Heart right ventricle (tissue), 16 donors: ENCODE data around the gene SOWAHA. TPM values are rescaled to one million over a fixed set of nuclear protein-coding genes. Genes with fewer than 3 reads are reported as not detected.
A peak's percentile ranks its signal among the peaks of the same experiment; 100 is the strongest.

Experiments used
- ATAC-seq, 8 donors: fragments of 200-7000 bp; cut with Tn5 transposase; one replicate each; pipeline ENCODE4 v1.9.1; 2020; ENCODE audit warnings: mild to moderate bottlenecking in 8 of 8, moderate library complexity in 8 of 8, moderate number of reproducible peaks in 1 of 8
- DNase-seq, 2 donors: peaks; one replicate each; pipeline ENCODE4 v3.0.0-alpha.2; 2020
- H3K27ac ChIP-seq, 10 donors: fragments of 200-600 bp; sonication (generic) in 2 of 10; one replicate each; pipeline versions ENCODE4 v1.5.0 to v1.8.0; 2020 to 2022; ENCODE audit warnings: mild to moderate bottlenecking in 3 of 10
- H3K27me3 ChIP-seq, 7 donors: fragments of 200-600 bp; one replicate each; pipeline ENCODE4 v1.8.0; 2021 to 2022; ENCODE audit warnings: mild to moderate bottlenecking in 2 of 7
- H3K36me3 ChIP-seq, 9 donors: fragments of 200-600 bp; sonication (generic) in 1 of 9; one replicate each; pipeline versions ENCODE4 v1.5.0 to v1.8.0; 2020 to 2022; ENCODE audit warnings: mild to moderate bottlenecking in 2 of 9
- H3K4me1 ChIP-seq, 9 donors: fragments of 200-600 bp; sonication (generic) in 1 of 9; one replicate each; pipeline versions ENCODE4 v1.5.0 to v1.8.0; 2020 to 2022; ENCODE audit warnings: mild to moderate bottlenecking in 4 of 9
- H3K4me3 ChIP-seq, 10 donors: fragments of 200-600 bp; sonication (generic) in 2 of 10; one replicate each; pipeline versions ENCODE4 v1.5.0 to v1.8.0; 2020 to 2022; ENCODE audit warnings: mild to moderate bottlenecking in 7 of 10, moderate library complexity in 2 of 10
- H3K9me3 ChIP-seq, 11 donors: fragments of 200-600 bp in 10 of 11; sonication (generic) in 2 of 11; one replicate each; pipeline versions ENCODE4 v1.5.0 to v1.8.0; 2013 to 2022; ENCODE audit warnings: mild to moderate bottlenecking in 2 of 11, control low read depth in 1 of 11, moderate library complexity in 1 of 11
- CTCF ChIP-seq, 9 donors: fragments of 200-600 bp; sonication (generic) in 2 of 9; IDR thresholded peaks; one replicate each; pipeline versions ENCODE4 v1.5.0 to v1.8.0; 2021 to 2022; ENCODE audit warnings: antibody characterized with exemption in 9 of 9, mild to moderate bottlenecking in 5 of 9, moderate library complexity in 1 of 9
- WGBS, 2 donors: extraction: QIAGEN DNeasy Blood & Tissue Kit; methylation state at CpG; one replicate each; pipeline ENCODE4 v1.1.7; 2013; ENCODE audit warnings: inconsistent platforms in 1 of 2; 5-methylcytosine and 5-hydroxymethylcytosine counted together
- intact Hi-C, 10 donors: fragments of 100-400 bp; cut with DNase I; formaldehyde crosslinking; loops; one replicate each; pipeline versions ENCODE4 v1.11.1 to v1.14.2; 2022
- polyA plus RNA-seq, 2 donors: library from polyadenylated mRNA; stranded (reverse); fragments of 200-250 nt; gene quantifications; one replicate each; pipeline ENCODE4 v1.2.3, GENCODE V29; 2013
- total RNA-seq, 10 donors: library from RNA; stranded (reverse); fragmentation: NEBNext Ultra II Directional in 3 of 10; extraction: Animal tissue kit (Norgen Biotek cat#: 25700) in 3 of 10; gene quantifications; one replicate each; pipeline versions ENCODE4 v1.2.1 to v1.2.4, GENCODE V29; 2021 to 2023
- donor health status: Arrhythmogenic right ventricular cardiomyopathy.
- donor health status: ischemic (EF 13 %, LVEDD 7.1; RV severe dilation, severe dysfunction).
- donor health status: healthy with polysubstance abuse.
- donor health status: DM: no; HTN: yes; CAD: no.
- donor health status: DM: no; HTN: no; CAD: no.
- donor health status: ischemic (EF 25% LVEDD 6.9; RV normal size, moderate dysfunction).
- donor health status: ischemic (EF 25% LVEDD 5.7; RV mildly dilated, moderate dysfunction).
- donor health status: healthy.
- donor health status: DM: yes; HTN: yes; CAD: no.
- donor health status: Ischemic cardiomyopathy.
- donor health status: ischemic (EF 35%, LVEDD 5.7; RV mildly dilated, moderate dysfunction).
- donor health status: nonischemic (EF 11% LVEDD 7.7; RV severe dilation, severe dysfunction).
- donor health status: DM: yes; HTN: yes; CAD: no.
- donor health status: PGD.
- donor health status: ischemic (EF 29% LVEDD 5.4; RV normal size, mild dysfunction).
- donor health status: nonischemic (EF 23%, LVEDD 6.1; RV moderate dilation, normal function).

Gene SOWAHA
- total and polyA plus RNA-seq, 12 donors: 0.07 to 0.19 (median 0.13) TPM; not detected in 7

- Histone ChIP-seq H3K36me3 (peaks cover 0 to 12% (median 0%) of the 10 kb centered on the region in 9 donors), H3K4me3 (peak overlapping the region in 4 of 10 donors; percentile 13 to 21 (median 14)), H3K9me3 (no peaks in the 10 kb centered on the region), H3K27ac (no peak overlapping the region), H3K4me1 (peaks cover 0 to 17% (median 8%) of the 10 kb centered on the region in 9 donors), H3K27me3 (peaks cover 0 to 49% (median 3%) of the 10 kb centered on the region in 7 donors)
- intact Hi-C loops: loop anchor here in 7 of 10 donors (5.0 to 10.0 kb wide), 8 partner anchors 47 to 437 kb away; partner anchors contain the start of gene CCNI2 (in 1 of the 7)
- ATAC-seq (peak in 1 of 8 donors; percentile 7), DNase-seq (no peak)
- TF ChIP-seq CTCF (IDR thresholded peaks at IDR 0.05): no peak
- 33 to 34% methylated on average over 26 of the region's 26 CpGs for WGBS, 2 donors
Observed at GRCh38 chr5:132819468-132819867, 6.4 kb downstream of the SOWAHA start.

GRCh38 chr5:132820162-132820754, 7.2 kb downstream of the SOWAHA start:
- TF ChIP-seq CTCF (IDR thresholded peaks at IDR 0.05): peak; percentile 87 to 93 (median 92)
- 23 to 26% methylated on average over 15 of the region's 15 CpGs for WGBS, 2 donors
- intact Hi-C loops: loop anchor here in 9 of 10 donors (2.0 to 10.0 kb wide), 11 partner anchors 63 to 445 kb away; partner anchors contain the start of genes CCNI2 (in 2 of the 9) and KIF3A (in 1 of the 9)

GRCh38 chr5:132821350-132821749, 8.2 kb downstream of the SOWAHA start:
- ATAC-seq (no peak), DNase-seq (no peak)
- Histone ChIP-seq H3K4me1 (peaks cover 0 to 25% (median 13%) of the 10 kb centered on the region in 9 donors), H3K9me3 (no peaks in the 10 kb centered on the region), H3K4me3 (no peak overlapping the region), H3K27ac (no peak overlapping the region), H3K27me3 (peaks cover 0 to 54% (median 3%) of the 10 kb centered on the region in 7 donors), H3K36me3 (peaks cover 0 to 21% (median 0%) of the 10 kb centered on the region in 9 donors)
- intact Hi-C loops: loop anchor here in 9 of 10 donors (2.0 to 10.0 kb wide), 11 partner anchors 64 to 447 kb away; partner anchors contain the start of genes CCNI2 (in 2 of the 9) and KIF3A (in 1 of the 9)
- 88 to 91% methylated on average over 3 of the region's 3 CpGs for WGBS, 2 donors
- TF ChIP-seq CTCF (IDR thresholded peaks at IDR 0.05): no peak

More at GRCh38 chr5:132820162-132820754, 7.2 kb downstream of the SOWAHA start:
- Histone ChIP-seq H3K9me3 (no peaks in the 10 kb centered on the region), H3K4me3 (peak overlapping the region in 2 of 10 donors; percentile 13 to 21), H3K27me3 (peaks cover 0 to 49% (median 3%) of the 10 kb centered on the region in 7 donors), H3K4me1 (peaks cover 0 to 18% (median 8%) of the 10 kb centered on the region in 9 donors), H3K36me3 (peaks cover 0 to 20% (median 0%) of the 10 kb centered on the region in 9 donors), H3K27ac (no peak overlapping the region)
- ATAC-seq (peak; percentile 68 to 91 (median 85)), DNase-seq (peak; percentile 88 to 91)

GRCh38 chr5:132821791-132822190, 8.7 kb downstream of the SOWAHA start:
- DNase-seq (no peak), ATAC-seq (peak in 1 of 8 donors; percentile 23)
- TF ChIP-seq CTCF (IDR thresholded peaks at IDR 0.05): no peak
- Histone ChIP-seq H3K4me3 (no peak overlapping the region), H3K4me1 (peaks cover 0 to 28% (median 17%) of the 10 kb centered on the region in 9 donors), H3K36me3 (peaks cover 0 to 21% (median 0%) of the 10 kb centered on the region in 9 donors), H3K27ac (no peak overlapping the region), H3K9me3 (no peaks in the 10 kb centered on the region), H3K27me3 (peaks cover 0 to 58% (median 3%) of the 10 kb centered on the region in 7 donors)
- intact Hi-C loops: loop anchor here in 9 of 10 donors (2.0 to 10.0 kb wide), 11 partner anchors 64 to 447 kb away; partner anchors contain the start of genes CCNI2 (in 2 of the 9) and KIF3A (in 1 of the 9)
- WGBS, 2 donors: 72 to 81% methylated on average over 1 of the region's 1 CpG
